ENCODE data around the gene SHISA6.
"Not testable (repeated sequence)": the region's sequence is repeated elsewhere in the genome, so short reads cannot be mapped to it uniquely, and the experiment has no call there.

SHISA6 gene

DNA sequence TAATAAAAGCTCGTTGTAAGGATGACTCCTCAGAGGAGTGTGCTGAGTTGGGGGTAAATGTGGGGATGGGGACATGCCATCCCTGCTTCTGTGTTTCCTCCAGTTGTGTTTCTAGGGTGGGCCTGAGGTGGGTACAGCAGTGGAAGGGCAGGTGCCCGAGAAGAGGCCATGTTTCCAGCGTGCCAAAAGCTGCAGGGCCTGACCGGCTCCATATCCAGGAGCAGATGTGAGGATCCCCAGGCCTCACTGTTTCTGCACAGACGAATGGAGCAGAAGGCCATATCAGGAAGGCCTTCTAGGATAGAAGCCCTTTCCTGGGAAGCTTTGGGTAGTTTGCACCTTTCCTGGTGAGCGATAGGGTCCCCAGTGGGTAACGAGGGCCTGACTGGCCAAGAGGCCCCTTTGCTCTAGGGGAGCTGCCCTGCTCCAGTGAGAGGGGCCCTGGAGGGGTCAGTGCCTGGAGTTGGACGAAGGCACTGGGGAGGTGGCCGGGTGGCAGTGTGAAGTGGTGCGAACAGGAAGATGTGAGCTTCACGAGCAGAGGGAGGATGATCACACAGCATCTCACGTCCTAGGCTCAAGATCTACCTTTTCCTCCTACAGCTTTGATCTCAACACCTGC lies 62.9 kb downstream of the SHISA6 start:
- DNase-seq (ENCODE audit: low spot score) = no peak

DNA sequence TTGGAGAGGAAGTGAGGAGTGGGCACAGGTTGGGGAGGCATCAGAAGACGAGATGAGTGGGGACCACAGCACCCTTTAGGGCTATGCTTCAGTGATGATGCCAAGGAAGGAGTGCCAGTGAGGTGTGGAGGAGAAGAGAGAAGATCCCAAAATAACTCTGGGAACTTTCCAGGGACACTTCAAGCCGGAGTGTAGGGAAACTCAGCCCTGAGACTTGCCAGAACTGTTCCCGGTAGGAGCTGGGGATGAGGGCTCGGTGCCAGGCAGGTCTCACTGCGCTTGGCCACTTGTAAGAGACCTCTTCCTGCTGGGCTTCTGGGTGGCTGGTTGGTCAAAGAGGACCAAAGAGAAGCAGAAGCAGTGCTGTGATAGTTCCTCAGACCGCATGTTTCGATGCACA lies 63.6 kb downstream of the SHISA6 start:
- no peak for DNase-seq (ENCODE audit: low spot score)

- no peak for DNase-seq (ENCODE audit: low spot score)
These were observed 64.5 kb downstream of the SHISA6 start for GRCh38 chr17:11305524-11305923.

- no peak for DNase-seq (ENCODE audit: low spot score)
These were observed 67.5 kb downstream of the SHISA6 start for GRCh38 chr17:11308531-11308930.

DNA sequence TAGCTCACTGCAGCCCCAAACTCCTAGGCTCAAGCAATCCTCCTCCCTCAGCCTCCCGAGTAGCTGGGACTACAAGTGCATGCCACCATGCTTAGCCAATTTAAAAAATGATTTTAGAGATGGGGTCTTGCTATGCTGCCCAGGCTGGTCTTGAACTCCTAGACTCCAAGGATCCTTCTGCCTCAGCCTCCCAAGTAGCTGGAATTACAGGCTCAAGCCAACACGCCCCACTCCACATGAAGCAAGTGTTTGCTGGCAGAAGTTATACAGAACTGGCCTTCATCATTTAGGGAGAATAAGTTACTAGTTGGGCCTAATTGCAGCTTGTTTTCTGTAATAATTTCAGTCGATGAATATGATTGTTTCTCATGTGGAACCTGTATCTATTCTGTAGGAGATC lies 68.0 kb downstream of the SHISA6 start:
- no peak for DNase-seq (ENCODE audit: low spot score)

DNA sequence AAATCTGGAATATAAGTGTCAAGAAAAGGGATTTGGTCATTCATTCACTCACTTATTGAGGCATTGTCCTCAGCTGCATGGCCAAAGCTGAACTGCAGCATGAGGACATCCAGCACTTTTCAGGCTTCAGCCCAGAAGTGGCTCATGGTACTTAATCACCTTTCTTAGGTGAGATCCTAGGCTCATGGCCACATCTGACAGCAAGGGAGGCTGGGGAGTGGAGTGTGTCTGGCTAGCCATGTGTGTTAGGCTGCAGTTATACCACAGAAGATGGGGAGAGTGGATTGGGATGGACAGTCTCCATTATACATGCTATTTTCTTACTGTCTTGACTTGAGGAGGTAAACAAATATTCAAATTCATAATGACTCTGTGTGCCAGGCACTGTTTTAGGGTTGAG lies 68.8 kb downstream of the SHISA6 start:
- no peak for DNase-seq (ENCODE audit: low spot score)

DNA sequence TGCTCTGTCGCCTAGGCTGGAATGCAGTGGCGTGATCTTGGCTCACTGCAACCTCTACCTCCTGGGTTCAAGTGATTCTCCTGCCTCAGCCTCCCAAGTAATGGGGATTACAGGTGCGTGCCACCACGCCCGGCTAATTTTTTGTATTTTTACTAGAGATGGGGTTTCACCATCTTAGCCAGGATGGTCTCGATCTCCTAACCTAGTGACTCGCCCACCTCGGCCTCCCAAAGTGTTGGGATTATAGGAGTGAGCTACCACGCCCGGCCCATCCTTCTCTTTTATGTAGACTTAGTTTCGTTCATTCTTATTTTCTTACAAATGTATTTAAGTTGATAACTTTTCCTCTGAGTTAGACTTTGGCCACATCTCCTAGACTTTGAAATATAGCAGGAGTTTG lies 75.4 kb downstream of the SHISA6 start:
- not testable (repeated sequence) for DNase-seq (ENCODE audit: low spot score)

- no peak for DNase-seq (ENCODE audit: low spot score)
These were observed 77.2 kb downstream of the SHISA6 start for GRCh38 chr17:11318207-11318606.

GRCh38 chr17:11319894-11320293 lies 78.9 kb downstream of the SHISA6 start:
- DNase-seq (ENCODE audit: low spot score) = no peak

GRCh38 chr17:11324021-11324420 lies 83.0 kb downstream of the SHISA6 start:
- DNase-seq (ENCODE audit: low spot score) = no peak

DNA sequence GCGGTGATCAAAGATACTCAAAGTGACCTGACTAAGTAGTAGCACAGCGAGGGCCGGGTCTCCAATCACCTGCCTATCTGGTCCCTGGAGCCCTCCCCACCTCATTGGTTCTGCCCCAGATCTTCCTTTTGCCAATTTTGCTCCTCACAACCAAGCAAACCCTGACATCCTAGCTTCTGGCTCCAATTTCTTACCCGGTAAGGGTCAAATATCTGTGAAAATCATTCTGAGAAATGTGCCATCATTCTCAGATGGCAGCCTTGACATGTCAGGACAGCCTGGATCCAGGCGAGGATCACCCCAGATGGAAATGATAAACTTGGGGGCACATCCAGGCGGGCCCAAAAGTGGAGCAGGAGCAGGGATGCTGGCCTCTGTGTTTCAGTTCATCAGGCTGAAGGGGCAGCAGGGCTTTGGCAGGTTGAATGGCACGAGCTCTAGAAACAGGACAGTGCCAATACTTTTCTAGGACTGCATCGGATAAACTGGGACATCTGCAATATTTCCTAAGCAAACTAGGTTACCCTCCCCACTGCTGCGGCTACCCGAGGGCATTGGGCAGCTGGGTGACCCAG lies 83.9 kb downstream of the SHISA6 start:
- no peak for DNase-seq (ENCODE audit: low spot score)

- no peak for DNase-seq (ENCODE audit: low spot score)
These were observed 85.5 kb downstream of the SHISA6 start for GRCh38 chr17:11326492-11326891.

- no peak for DNase-seq (ENCODE audit: low spot score)
These were observed 87.8 kb downstream of the SHISA6 start for GRCh38 chr17:11328770-11329169.

GRCh38 chr17:11330006-11330405 lies 89.0 kb downstream of the SHISA6 start:
- DNase-seq (ENCODE audit: low spot score) = no peak

DNA sequence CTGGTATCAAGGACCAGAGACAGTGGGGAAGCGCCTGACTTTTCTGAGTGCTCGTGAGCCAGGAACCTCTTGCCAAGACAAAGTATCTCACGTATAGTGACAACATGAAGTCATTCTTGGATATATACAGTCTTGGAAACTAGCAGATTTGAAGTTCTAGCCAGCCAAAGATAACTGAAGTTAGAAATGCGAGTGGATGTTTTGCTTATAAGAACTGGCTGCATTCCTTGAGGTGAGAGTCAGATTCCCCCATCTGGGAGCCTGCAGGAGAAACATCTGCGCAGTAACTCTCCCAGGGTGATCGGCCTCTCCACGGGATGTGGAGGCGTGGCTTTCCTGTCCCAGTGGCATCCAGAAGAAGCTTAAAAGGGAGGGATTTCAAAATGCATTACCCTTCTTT lies 89.8 kb downstream of the SHISA6 start:
- DNase-seq (ENCODE audit: low spot score) = no peak

DNA sequence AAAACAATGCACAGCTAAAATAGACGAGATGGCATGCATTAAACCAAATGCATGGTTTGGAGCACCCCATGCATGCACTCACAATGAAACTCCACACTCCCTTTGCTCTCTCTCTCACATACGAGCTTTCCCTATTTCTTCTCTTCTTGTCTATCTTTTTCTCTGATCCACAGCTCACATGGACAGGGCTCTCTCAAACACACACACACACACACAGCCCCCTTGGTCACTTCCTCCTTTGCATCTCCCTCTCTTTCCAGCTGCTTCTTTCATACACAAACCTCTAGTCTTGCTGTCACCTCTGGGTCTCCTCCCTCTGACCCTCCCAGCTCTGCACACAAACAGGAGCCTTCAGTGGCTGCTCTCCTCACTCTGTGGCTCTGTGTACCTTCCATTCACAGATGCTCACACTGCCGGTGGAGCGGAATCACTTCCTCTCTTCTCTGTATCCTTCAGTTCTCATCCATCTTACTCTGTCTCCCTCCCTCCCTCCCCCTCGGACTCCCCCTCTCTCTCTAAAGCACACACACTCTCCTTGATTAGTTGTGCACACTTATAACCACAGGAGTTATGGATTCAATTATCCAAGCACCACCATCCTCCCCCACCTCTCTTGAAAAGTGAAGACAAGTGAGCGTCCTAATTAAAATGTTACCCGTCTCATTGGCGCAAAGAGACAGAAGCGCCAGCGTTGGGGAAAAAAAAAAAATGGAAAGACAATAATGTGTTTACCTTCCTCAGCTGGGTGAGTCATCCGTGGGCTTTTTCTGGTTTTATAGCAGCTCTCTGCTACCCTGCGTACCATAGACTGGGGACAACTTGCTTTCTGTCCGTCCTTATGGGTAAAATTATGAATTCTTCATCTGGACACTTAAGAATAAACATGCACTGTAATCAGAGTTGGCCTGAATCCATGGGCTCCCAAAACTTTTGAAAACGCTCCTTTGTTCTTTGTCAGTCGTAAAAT lies 90.8 kb downstream of the SHISA6 start:
- no peak for DNase-seq (ENCODE audit: low spot score)

GRCh38 chr17:11332706-11333105 lies 91.7 kb downstream of the SHISA6 start:
- DNase-seq (ENCODE audit: low spot score) = no peak

GRCh38 chr17:11334493-11334892 lies 93.5 kb downstream of the SHISA6 start:
- no peak for DNase-seq (ENCODE audit: low spot score)

DNA sequence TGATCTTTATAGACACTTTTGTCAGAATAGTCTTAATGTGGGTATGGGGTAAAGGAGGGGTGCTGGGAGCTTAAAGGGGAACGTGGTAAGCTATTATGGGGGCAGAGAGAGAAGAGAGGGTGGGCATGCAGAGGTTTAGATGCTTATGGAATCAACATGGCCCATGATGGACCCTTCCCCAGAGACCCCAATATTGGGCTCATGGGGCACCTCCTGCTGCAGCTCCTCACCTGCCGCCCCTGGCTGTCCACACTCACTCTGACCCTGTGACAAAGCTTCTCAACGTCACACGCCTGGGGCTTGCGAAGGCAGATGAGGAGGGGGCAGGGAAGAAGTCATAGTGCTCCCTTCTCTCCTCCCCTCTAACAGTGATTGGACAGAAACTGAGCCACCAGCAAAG lies 95.3 kb downstream of the SHISA6 start:
- DNase-seq (ENCODE audit: low spot score) = no peak

GRCh38 chr17:11340803-11341202 lies 99.8 kb downstream of the SHISA6 start:
- no peak for DNase-seq (ENCODE audit: low spot score)

GRCh38 chr17:11342138-11342537 lies 101.1 kb downstream of the SHISA6 start:
- DNase-seq (ENCODE audit: low spot score) = no peak

DNA sequence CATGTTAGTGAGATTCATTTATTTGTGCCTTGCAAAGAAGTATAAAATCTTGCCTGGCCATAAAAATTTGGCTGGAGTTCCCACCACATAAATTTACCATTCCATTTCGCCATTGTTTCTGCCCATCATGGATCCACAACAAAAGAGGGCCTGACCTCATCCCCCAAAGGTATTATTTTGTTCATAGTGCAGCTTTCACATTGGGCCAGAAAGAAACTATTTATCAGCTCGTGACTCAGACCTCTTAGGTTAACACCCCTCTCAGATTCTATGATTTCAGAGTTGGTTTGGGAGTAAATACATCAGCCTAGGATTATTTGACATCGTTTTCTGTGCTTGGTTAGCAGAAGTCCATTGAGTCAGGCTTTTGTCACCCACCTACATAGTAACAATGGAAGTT lies 108.1 kb downstream of the SHISA6 start:
- no peak for DNase-seq (ENCODE audit: low spot score)

DNA sequence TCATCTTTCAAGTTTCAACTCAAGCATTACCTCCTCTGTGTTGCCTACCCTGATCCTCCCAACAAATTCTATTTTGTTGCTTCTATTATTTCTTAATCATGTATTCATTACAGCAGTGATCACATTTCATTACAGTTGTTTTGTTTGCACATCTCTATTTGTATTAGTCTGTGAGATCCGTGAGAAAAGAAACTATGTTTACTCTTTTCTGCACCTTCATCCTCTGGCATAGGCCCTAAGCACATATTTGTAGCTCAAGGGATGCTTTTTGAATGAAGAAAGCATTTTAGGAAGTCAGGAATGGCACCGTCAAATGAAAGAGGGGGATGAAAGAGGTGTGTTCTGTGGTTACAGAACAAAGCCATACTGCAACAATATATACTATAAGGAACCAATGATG lies 110.5 kb downstream of the SHISA6 start:
- DNase-seq (ENCODE audit: low spot score) = no peak

All from LoVo (cell line).